GM06990 (cell line): ENCODE results near the gene NKX2-2.
A peak's percentile ranks its signal among the peaks of the same experiment; 100 is the strongest.

Experiments used
- DNase-seq: peaks from one replicate; pipeline ENCODE4 v3.0.0-alpha.2; 2011; ENCODE audit not compliant: insufficient read length; ENCODE audit errors: extremely low read depth
- H3K27me3 ChIP-seq: replicated peaks from 2 replicates; pipeline ENCODE4 v1.6.0; 2011; ENCODE audit warnings: low read length; ENCODE audit not compliant: control insufficient read depth, insufficient read depth
- H3K36me3 ChIP-seq: 2 replicates; pipeline ENCODE4 v1.5.1; 2011; ENCODE audit warnings: low read length; ENCODE audit not compliant: control insufficient read depth, insufficient read depth
- H3K4me3 ChIP-seq: replicated peaks from 2 replicates; pipeline ENCODE4 v1.5.1; 2011; ENCODE audit warnings: low read depth, mild to moderate bottlenecking, control low read depth, low read length
- CTCF ChIP-seq: IDR thresholded peaks from 2 replicates; pipeline ENCODE4 v1.5.1; 2011; ENCODE audit warnings: low read length, control low read depth, mild to moderate bottlenecking, inconsistent platforms; ENCODE audit not compliant: insufficient read depth, poor library complexity, severe bottlenecking

Gene NKX2-2

GRCh38 chr20:21513881-21514540 is at the start of gene NKX2-2:
NKX2-2 (minus strand) TSS chr20:21514064; CDS start chr20:21513669, 395 bp downstream.
- no peak for TF ChIP-seq CTCF
- peaks cover 2% of the 10 kb centered on the region for H3K27me3 ChIP-seq
- H3K4me3 ChIP-seq: no peak within 1 kb of the TSS
- no peaks in the 10 kb centered on the region for H3K36me3 ChIP-seq
- DNase-seq: no peak

- no peaks in the 10 kb centered on the region for H3K36me3 ChIP-seq
- no peaks in the 10 kb centered on the region for H3K27me3 ChIP-seq
Measured at GRCh38 chr20:21562656-21563055, 48.8 kb upstream of the NKX2-2 start.

GRCh38 chr20:21559305-21559704 is 45.4 kb upstream of the NKX2-2 start:
- no peaks in the 10 kb centered on the region for H3K36me3 ChIP-seq
- TF ChIP-seq CTCF: no peak
- H3K4me3 ChIP-seq: no peak overlapping the region; the same call in 1 of the 2 replicates
- DNase-seq: peak; percentile 62
- no peaks in the 10 kb centered on the region for H3K27me3 ChIP-seq

More at GRCh38 chr20:21562656-21563055, 48.8 kb upstream of the NKX2-2 start:
- no peak overlapping the region for H3K4me3 ChIP-seq
- DNase-seq: no peak
- no peak for TF ChIP-seq CTCF

- Histone ChIP-seq H3K4me3 (no peak overlapping the region), H3K36me3 (no peaks in the 10 kb centered on the region), H3K27me3 (no peaks in the 10 kb centered on the region)
- DNase-seq: peak; percentile 20
- TF ChIP-seq CTCF: no peak
Measured at GRCh38 chr20:21557241-21558020, 43.6 kb upstream of the NKX2-2 start.

GRCh38 chr20:21556398-21556797 is 42.5 kb upstream of the NKX2-2 start:
- Histone ChIP-seq H3K36me3 (no peaks in the 10 kb centered on the region), H3K27me3 (no peaks in the 10 kb centered on the region), H3K4me3 (no peak overlapping the region)
- DNase-seq: no peak
- TF ChIP-seq CTCF: no peak
